ENCODE data around the gene KRT2.

- TF ChIP-seq PATZ1 (CRISPR knock-in tag; IDR thresholded peaks at IDR 0.05; ENCODE audit: borderline replicate concordance) (no peak), BACH2 (CRISPR knock-in tag; IDR thresholded peaks at IDR 0.05; ENCODE audit: borderline replicate concordance) (no peak), ZFP3 (CRISPR knock-in tag; IDR thresholded peaks at IDR 0.05) (no peak), ZNF565 (CRISPR knock-in tag; conservative IDR thresholded peaks at IDR 0.05; ENCODE audit: low read depth) (no peak), TSHZ2 (CRISPR knock-in tag; IDR thresholded peaks at IDR 0.05) (no peak), POU6F1 (CRISPR knock-in tag; IDR thresholded peaks at IDR 0.05; ENCODE audit: borderline replicate concordance, low read depth) (no peak), GLIS3 (CRISPR knock-in tag; IDR thresholded peaks at IDR 0.05) (no peak), ZC3H10 (CRISPR knock-in tag; IDR thresholded peaks at IDR 0.05) (no peak), TCF4 (CRISPR knock-in tag; IDR thresholded peaks at IDR 0.05; ENCODE audit: borderline replicate concordance) (no peak), RARB (CRISPR knock-in tag; IDR thresholded peaks at IDR 0.05) (no peak)
Observed at GRCh38 chr12:52645982-52646381, 6.0 kb downstream of the KRT2 start.
